K562 (cell line): ENCODE results near the gene MYO16. TPM values are rescaled to one million over a fixed set of nuclear protein-coding genes. Genes with fewer than 3 reads are reported as not detected.

Experiments
- ATAC-seq: fragments of 200-7000 bp; cut with Tn5 transposase; 3 replicates; pipeline ENCODE4 v1.9.1; 2020; ENCODE audit warnings: moderate library complexity
- BruUV-seq: library from RNA; stranded (reverse); fragments of 400-500 nt; replicated peaks from 2 replicates; lab custom pipeline; 2021; lab: Mats Ljungman, UMichigan
- CTCF ChIA-PET: fragments of 300-600 bp; formaldehyde crosslinking; extraction: SDS; loops from one replicate; lab custom pipeline; 2021; ENCODE audit warnings: low intra/inter-chr PET ratio; lab: Yijun Ruan, JAX
- POLR2A ChIA-PET: fragments of 300-600, 350-650 bp; sonication (Branson Sonifier 250); formaldehyde crosslinking; extraction: SDS; loops from one replicate; lab custom pipeline; 2021; ENCODE audit warnings: antibody characterized with exemption, inconsistent platforms; lab: Yijun Ruan, JAX
- DNase-seq, 4 experiments: peaks; one replicate each; pipeline versions ENCODE4 v3.0.0 to v3.0.0-alpha.2; 2011 to 2018; ENCODE audit warnings: low spot score in 3 of 4, mixed read lengths in 3 of 4; ENCODE audit errors: extremely low read depth in 1 of 4
- FAIRE-seq: peaks from 2 replicates; lab custom pipeline; 2011; peaks lifted over from hg19 to GRCh38; lab: Jason Lieb, UNC
- H2AFZ ChIP-seq: 2 replicates; pipeline ENCODE4 v1.6.0; 2011; ENCODE audit warnings: low read depth, low read length, control low read depth, inconsistent platforms
- H3K27ac ChIP-seq: fragments of 200-600 bp; 3 replicates; pipeline ENCODE4 v1.8.0; 2011; ENCODE audit warnings: low read depth, mild to moderate bottlenecking, control low read depth, inconsistent platforms, low read length, moderate library complexity, mixed read lengths; ENCODE audit errors: extremely low read depth
- H3K27me3 ChIP-seq, 2 experiments: fragments of 300-600 bp in 1 of 2; 2 replicates in 1 of 2; 3 replicates in 1 of 2; pipeline versions ENCODE4 v1.6.0 to v1.8.0; 2011; ENCODE audit warnings: inconsistent platforms in 2 of 2, low read length in 2 of 2, mild to moderate bottlenecking in 1 of 2, mixed read lengths in 1 of 2, moderate library complexity in 1 of 2; ENCODE audit not compliant: control insufficient read depth in 2 of 2, insufficient read depth in 2 of 2
- H3K36me3 ChIP-seq: fragments of 300-600 bp; 3 replicates; pipeline ENCODE4 v1.8.0; 2011; ENCODE audit warnings: mild to moderate bottlenecking, low read length, inconsistent platforms; ENCODE audit not compliant: control insufficient read depth, insufficient read depth
- H3K4me1 ChIP-seq, 2 experiments: fragments of 200-600 bp in 1 of 2; replicated peaks in 1 of 2; 2 replicates in 1 of 2; 3 replicates in 1 of 2; pipeline versions ENCODE4 v1.5.1 to v1.8.0; 2011; ENCODE audit warnings: inconsistent platforms in 2 of 2, low read length in 2 of 2, mild to moderate bottlenecking in 1 of 2, mixed read lengths in 1 of 2, moderate library complexity in 1 of 2; ENCODE audit not compliant: control insufficient read depth in 2 of 2, insufficient read depth in 2 of 2
- H3K4me2 ChIP-seq: 2 replicates; pipeline ENCODE4 v1.6.1; 2011; ENCODE audit warnings: low read length, control low read depth, inconsistent platforms, mixed read lengths; ENCODE audit not compliant: insufficient read depth
- H3K4me3 ChIP-seq: fragments of 200-600 bp; sonication (generic), shearing (Covaris generic); 2 replicates; pipeline ENCODE4 v1.5.1; 2016; ENCODE audit warnings: control low read depth, inconsistent platforms
- H3K79me2 ChIP-seq: fragments of 200-600 bp; 3 replicates; pipeline ENCODE4 v1.8.0; 2011; ENCODE audit warnings: low read length, inconsistent platforms; ENCODE audit not compliant: control insufficient read depth, insufficient read depth
- H3K9ac ChIP-seq, 2 experiments: 2 replicates each; pipeline versions ENCODE4 v1.6.0 to v1.6.1; 2011; ENCODE audit warnings: low read depth in 2 of 2, low read length in 2 of 2, control low read depth in 1 of 2, inconsistent platforms in 1 of 2, mild to moderate bottlenecking in 1 of 2, mixed read lengths in 1 of 2; ENCODE audit not compliant: insufficient read depth in 1 of 2
- H3K9me1 ChIP-seq: one replicate; pipeline ENCODE4 v1.6.0; 2011; ENCODE audit warnings: inconsistent platforms, mild to moderate bottlenecking, low read length, moderate library complexity; ENCODE audit not compliant: control insufficient read depth, insufficient read depth
- H3K9me3 ChIP-seq: replicated peaks from 2 replicates; pipeline ENCODE4 v1.5.1; 2011; ENCODE audit warnings: low read depth, low read length, inconsistent platforms; ENCODE audit not compliant: control insufficient read depth, insufficient read depth
- H4K20me1 ChIP-seq: replicated peaks from 2 replicates; pipeline ENCODE4 v1.6.1; 2011; ENCODE audit warnings: low read length, inconsistent platforms, mixed read lengths; ENCODE audit not compliant: control insufficient read depth, insufficient read depth
- ARHGAP35 ChIP-seq: fragments of 450-650 bp; IDR thresholded peaks from 2 replicates; pipeline ENCODE4 v1.6.1; 2018; ENCODE audit not compliant: partially characterized antibody
- CAMTA2 ChIP-seq: fragments of 250-450 bp; sonication (Bioruptor Pico); conservative IDR thresholded peaks from 2 replicates; pipeline ENCODE4 v1.5.1; 2022
- DDX20 ChIP-seq: fragments of 450-650 bp; IDR thresholded peaks from 2 replicates; pipeline ENCODE4 v1.6.1; 2016; ENCODE audit warnings: missing genetic modification characterization, low read depth, mild to moderate bottlenecking, missing compliant biosample characterization, moderate library complexity
- HCFC1 ChIP-seq: IDR thresholded peaks from 2 replicates; pipeline ENCODE4 v1.6.1; 2012; ENCODE audit warnings: low read depth, low read length, improper control_type of control experiment
- RFX1 ChIP-seq: fragments of 450-650 bp; IDR thresholded peaks from 2 replicates; pipeline ENCODE4 v1.6.1; 2016; ENCODE audit warnings: mild to moderate bottlenecking, moderate library complexity
- YBX1 ChIP-seq: fragments of 450-650 bp; IDR thresholded peaks from 2 replicates; pipeline ENCODE4 v1.7.1; 2016; ENCODE audit warnings: mild to moderate bottlenecking
- ZNF253 ChIP-seq: fragments of 250-450 bp; sonication (Bioruptor Pico); conservative IDR thresholded peaks from 2 replicates; pipeline ENCODE4 v1.6.1; 2021; ENCODE audit warnings: mild to moderate bottlenecking
- ZNF668 ChIP-seq: fragments of 250-450 bp; sonication (Bioruptor Pico); IDR thresholded peaks from 2 replicates; pipeline ENCODE4 v1.8.0; 2022; ENCODE audit warnings: mild to moderate bottlenecking, inconsistent platforms
- WGBS: fragments of 100-300 bp; shearing (Covaris generic); methylation state at CpG from one replicate; pipeline ENCODE4 v1.1.6; 2016; ENCODE audit warnings: low coverage, mixed read lengths; ENCODE audit not compliant: insufficient coverage; ENCODE audit errors: missing lambda C conversion rate; 5-methylcytosine and 5-hydroxymethylcytosine counted together
- in situ Hi-C: fragments of 300-500 bp; cut with MboI; formaldehyde crosslinking; loops from 4 replicates; pipeline ENCODE4 v1.15.0; 2018; ENCODE audit warnings: inconsistent platforms, mixed read lengths
- intact Hi-C: fragments of 100-400 bp; cut with micrococcal nuclease; formaldehyde crosslinking; loops from 2 replicates; pipeline ENCODE4 v1.14.2; 2022
- polyA plus RNA-seq, 8 experiments: library from polyadenylated mRNA; depleted of rRNA in 4 of 8; stranded (reverse) in 5 of 8; unstranded in 3 of 8; fragments of >200 nt; fragmentation: Nextera tagmentation in 2 of 8; fragmentation: Illumina TruSeq in 1 of 8; extraction: Ambion mirVana in 2 of 8; extraction: Trizol in 1 of 8; gene quantifications; 2 replicates each; pipeline versions ENCODE4 v1.2.1 to v1.2.3, GENCODE V29; 2011 to 2014; ENCODE audit warnings: inconsistent platforms in 1 of 8, missing spikeins in 1 of 8
- total RNA-seq, 7 experiments: library from RNA; depleted of rRNA in 6 of 7; stranded (reverse); fragments of >200 nt in 6 of 7; fragmentation: Illumina TruSeq in 2 of 7; extraction: Trizol in 2 of 7; gene quantifications; 2 replicates each; pipeline versions ENCODE4 v1.2.1 to v1.2.3, GENCODE V29; 2011 to 2021; ENCODE audit warnings: low replicate concordance in 1 of 7
- TF ChIP-seq, protein P1 (sequence below): fragments of 450-650 bp; IDR thresholded peaks from 2 replicates; pipeline ENCODE4 v1.6.1; 2018; ENCODE audit not compliant: partially characterized antibody
- TF ChIP-seq, protein P2 (sequence below): fragments of 450-650 bp; IDR thresholded peaks from 2 replicates; pipeline ENCODE4 v1.6.1; 2016; ENCODE audit warnings: mild to moderate bottlenecking
- TF ChIP-seq, protein P3 (sequence below): fragments of 250-450 bp; sonication (Bioruptor Pico); IDR thresholded peaks from 2 replicates; pipeline ENCODE4 v1.4.0; 2020; ENCODE audit warnings: mild to moderate bottlenecking
- TF ChIP-seq, protein P4 (sequence below): fragments of 250-450 bp; sonication (Bioruptor Pico); IDR thresholded peaks from 2 replicates; pipeline ENCODE4 v1.9.0; 2021; ENCODE audit warnings: mild to moderate bottlenecking, inconsistent platforms

The MYO16 gene
- total and polyA plus RNA-seq, 9 of the 15 experiments (the other 6 are each of a cell fraction or from before 2014, with no cell fraction given), result 4.3 to 45.7 (median 12.1) TPM

DNA sequence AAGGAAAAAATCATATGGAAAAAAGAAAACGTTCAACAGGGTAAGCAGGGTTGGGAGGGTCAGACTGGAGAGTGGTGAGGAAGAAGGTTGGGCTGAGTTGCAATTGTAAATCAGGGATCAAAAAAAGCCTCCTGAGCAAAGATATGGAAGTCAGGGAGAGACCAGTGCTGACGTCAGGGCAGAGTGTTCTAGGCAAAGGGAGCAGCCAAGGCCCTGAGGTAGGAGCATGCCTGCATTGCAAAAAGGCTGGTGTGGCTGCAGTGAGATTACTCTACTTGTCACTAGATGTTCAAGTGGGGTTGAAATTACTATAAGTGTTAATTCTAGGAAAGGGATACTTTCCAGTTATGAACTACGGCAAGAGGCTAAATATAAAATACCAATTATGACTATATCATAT, 562.0 kb downstream of the MYO16 start:
- Histone ChIP-seq H3K4me3 (no peak overlapping the region), H4K20me1 (no peaks in the 10 kb centered on the region), H3K36me3 (no peaks in the 10 kb centered on the region), H3K79me2 (no peaks in the 10 kb centered on the region), H3K4me2 (no peak overlapping the region), H2AFZ (no peak overlapping the region), H3K4me1 (no peaks in the 10 kb centered on the region), H3K9ac (no peak overlapping the region), H3K27me3 (no peaks in the 10 kb centered on the region), H3K27ac (no peak overlapping the region), H3K9me1 (no peaks in the 10 kb centered on the region), H3K9me3 (no peaks in the 10 kb centered on the region)
- no peak for DNase-seq
- BruUV-seq, result no TSS peak
- intact Hi-C loops (no loop called here), in situ Hi-C loops (no loop called here)
- TF ChIP-seq ZNF668 (CRISPR knock-in tag) (no peak), ARHGAP35 (no peak), HCFC1 (no peak), ZNF253 (CRISPR knock-in tag) (no peak), YBX1 (no peak), DDX20 (tag) (no peak), RFX1 (no peak), CAMTA2 (CRISPR knock-in tag) (no peak)
- TF ChIP-seq, protein P1, sequence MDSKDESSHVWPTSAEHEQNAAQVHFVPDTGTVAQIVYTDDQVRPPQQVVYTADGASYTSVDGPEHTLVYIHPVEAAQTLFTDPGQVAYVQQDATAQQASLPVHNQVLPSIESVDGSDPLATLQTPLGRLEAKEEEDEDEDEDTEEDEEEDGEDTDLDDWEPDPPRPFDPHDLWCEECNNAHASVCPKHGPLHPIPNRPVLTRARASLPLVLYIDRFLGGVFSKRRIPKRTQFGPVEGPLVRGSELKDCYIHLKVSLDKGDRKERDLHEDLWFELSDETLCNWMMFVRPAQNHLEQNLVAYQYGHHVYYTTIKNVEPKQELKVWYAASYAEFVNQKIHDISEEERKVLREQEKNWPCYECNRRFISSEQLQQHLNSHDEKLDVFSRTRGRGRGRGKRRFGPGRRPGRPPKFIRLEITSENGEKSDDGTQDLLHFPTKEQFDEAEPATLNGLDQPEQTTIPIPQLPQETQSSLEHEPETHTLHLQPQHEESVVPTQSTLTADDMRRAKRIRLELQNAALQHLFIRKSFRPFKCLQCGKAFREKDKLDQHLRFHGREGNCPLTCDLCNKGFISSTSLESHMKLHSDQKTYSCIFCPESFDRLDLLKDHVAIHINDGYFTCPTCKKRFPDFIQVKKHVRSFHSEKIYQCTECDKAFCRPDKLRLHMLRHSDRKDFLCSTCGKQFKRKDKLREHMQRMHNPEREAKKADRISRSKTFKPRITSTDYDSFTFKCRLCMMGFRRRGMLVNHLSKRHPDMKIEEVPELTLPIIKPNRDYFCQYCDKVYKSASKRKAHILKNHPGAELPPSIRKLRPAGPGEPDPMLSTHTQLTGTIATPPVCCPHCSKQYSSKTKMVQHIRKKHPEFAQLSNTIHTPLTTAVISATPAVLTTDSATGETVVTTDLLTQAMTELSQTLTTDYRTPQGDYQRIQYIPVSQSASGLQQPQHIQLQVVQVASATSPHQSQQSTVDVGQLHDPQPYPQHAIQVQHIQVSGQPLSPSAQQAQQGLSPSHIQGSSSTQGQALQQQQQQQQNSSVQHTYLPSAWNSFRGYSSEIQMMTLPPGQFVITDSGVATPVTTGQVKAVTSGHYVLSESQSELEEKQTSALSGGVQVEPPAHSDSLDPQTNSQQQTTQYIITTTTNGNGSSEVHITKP, result no peak
- TF ChIP-seq, protein P2, sequence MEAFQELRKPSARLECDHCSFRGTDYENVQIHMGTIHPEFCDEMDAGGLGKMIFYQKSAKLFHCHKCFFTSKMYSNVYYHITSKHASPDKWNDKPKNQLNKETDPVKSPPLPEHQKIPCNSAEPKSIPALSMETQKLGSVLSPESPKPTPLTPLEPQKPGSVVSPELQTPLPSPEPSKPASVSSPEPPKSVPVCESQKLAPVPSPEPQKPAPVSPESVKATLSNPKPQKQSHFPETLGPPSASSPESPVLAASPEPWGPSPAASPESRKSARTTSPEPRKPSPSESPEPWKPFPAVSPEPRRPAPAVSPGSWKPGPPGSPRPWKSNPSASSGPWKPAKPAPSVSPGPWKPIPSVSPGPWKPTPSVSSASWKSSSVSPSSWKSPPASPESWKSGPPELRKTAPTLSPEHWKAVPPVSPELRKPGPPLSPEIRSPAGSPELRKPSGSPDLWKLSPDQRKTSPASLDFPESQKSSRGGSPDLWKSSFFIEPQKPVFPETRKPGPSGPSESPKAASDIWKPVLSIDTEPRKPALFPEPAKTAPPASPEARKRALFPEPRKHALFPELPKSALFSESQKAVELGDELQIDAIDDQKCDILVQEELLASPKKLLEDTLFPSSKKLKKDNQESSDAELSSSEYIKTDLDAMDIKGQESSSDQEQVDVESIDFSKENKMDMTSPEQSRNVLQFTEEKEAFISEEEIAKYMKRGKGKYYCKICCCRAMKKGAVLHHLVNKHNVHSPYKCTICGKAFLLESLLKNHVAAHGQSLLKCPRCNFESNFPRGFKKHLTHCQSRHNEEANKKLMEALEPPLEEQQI, result no peak
- TF ChIP-seq, protein P3, sequence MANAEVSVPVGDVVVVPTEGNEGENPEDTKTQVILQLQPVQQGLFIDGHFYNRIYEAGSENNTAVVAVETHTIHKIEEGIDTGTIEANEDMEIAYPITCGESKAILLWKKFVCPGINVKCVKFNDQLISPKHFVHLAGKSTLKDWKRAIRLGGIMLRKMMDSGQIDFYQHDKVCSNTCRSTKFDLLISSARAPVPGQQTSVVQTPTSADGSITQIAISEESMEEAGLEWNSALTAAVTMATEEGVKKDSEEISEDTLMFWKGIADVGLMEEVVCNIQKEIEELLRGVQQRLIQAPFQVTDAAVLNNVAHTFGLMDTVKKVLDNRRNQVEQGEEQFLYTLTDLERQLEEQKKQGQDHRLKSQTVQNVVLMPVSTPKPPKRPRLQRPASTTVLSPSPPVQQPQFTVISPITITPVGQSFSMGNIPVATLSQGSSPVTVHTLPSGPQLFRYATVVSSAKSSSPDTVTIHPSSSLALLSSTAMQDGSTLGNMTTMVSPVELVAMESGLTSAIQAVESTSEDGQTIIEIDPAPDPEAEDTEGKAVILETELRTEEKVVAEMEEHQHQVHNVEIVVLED (CRISPR knock-in tag), result no peak
- TF ChIP-seq, protein P4, sequence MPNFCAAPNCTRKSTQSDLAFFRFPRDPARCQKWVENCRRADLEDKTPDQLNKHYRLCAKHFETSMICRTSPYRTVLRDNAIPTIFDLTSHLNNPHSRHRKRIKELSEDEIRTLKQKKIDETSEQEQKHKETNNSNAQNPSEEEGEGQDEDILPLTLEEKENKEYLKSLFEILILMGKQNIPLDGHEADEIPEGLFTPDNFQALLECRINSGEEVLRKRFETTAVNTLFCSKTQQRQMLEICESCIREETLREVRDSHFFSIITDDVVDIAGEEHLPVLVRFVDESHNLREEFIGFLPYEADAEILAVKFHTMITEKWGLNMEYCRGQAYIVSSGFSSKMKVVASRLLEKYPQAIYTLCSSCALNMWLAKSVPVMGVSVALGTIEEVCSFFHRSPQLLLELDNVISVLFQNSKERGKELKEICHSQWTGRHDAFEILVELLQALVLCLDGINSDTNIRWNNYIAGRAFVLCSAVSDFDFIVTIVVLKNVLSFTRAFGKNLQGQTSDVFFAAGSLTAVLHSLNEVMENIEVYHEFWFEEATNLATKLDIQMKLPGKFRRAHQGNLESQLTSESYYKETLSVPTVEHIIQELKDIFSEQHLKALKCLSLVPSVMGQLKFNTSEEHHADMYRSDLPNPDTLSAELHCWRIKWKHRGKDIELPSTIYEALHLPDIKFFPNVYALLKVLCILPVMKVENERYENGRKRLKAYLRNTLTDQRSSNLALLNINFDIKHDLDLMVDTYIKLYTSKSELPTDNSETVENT (CRISPR knock-in tag), result no peak
- WGBS, result 22% methylated on average over 3 of the region's 3 CpGs
- ChIA-PET POLR2A (no interaction called here), CTCF (no interaction called here)
- ATAC-seq, result no peak
- no peak for FAIRE-seq
